HCEC 1CT (cell line): ENCODE data around the gene FAS.

Experiments used
- DNase-seq: peaks from one replicate; pipeline ENCODE4 v3.0.0-alpha.2; 2017

The FAS gene

GRCh38 chr10:88974012-88974411, 16.6 kb upstream of the FAS start:
- peak; percentile 62 for DNase-seq

DNA sequence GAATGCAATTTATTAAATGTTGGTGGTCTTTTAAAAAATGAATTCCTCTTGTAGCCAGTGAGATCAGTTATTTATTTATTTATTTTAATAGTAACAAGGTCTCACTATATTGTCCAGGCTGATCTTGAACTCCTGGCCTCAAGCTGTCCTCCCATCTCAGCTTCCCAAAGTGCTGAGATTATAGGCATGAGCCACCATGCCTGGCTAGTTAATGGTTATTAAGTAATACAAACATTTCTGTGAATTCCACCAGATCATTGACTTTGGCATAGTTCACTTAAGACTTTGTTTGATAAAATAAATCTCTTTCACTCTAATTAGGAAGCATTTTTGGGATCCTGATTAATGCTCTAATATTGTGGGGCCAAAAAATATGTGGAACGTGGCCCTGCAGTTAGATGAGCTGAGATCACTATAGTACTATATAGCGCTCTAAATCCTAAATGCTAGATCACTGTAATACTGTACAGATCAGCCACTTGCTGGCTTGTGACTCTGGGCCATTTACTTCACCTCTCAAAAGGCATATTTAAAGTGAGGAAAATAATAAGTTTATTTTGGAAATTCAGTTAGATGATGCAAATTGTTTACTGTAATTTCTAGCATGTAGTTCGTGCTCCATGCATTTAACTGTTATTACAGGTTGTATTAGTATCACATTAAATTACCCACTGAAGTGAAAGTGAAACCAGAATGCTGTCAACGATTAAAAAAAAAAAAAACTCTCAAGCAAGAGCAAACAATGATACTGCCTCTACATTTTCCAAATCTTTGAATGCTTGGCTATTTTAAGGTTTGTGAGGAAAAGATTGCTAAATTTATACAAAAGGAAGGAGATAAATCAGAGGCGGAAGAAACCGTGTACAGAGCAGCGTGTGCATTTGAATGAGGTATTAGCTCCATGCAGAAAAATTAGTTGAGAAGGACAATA, 15.9 kb upstream of the FAS start:
- DNase-seq = no peak

GRCh38 chr10:88975377-88975720, 15.2 kb upstream of the FAS start:
- no peak for DNase-seq

- DNase-seq = no peak
Measured at GRCh38 chr10:88978463-88978862, 12.1 kb upstream of the FAS start.

- peak; percentile 80 for DNase-seq
Measured at GRCh38 chr10:88979153-88979562, 11.4 kb upstream of the FAS start.

DNA sequence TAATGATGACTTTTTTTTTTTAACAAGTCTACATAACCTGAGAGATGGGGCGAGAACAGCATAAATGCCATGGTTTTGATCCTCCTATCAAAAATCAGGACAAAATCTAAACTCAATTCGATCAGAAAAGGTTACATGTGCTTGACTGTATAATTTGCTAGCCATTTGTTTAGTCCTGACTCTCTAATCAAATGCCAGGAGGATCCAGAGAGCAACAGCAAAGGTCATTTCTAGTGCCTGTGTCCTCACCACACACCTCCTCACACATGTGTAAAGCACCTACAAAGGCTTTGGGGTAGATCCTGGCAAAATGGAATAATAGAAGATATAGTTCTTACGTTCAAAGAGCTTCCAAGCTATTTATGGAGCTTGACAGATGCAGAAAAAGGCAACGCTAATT, 11.0 kb upstream of the FAS start:
- DNase-seq = no peak

- no peak for DNase-seq
Measured at GRCh38 chr10:88980247-88980646, 10.4 kb upstream of the FAS start.

- DNase-seq = peak; percentile 48
Measured at GRCh38 chr10:88980800-88981199, 9.8 kb upstream of the FAS start.

GRCh38 chr10:88981435-88981834, 9.2 kb upstream of the FAS start:
- no peak for DNase-seq

DNA sequence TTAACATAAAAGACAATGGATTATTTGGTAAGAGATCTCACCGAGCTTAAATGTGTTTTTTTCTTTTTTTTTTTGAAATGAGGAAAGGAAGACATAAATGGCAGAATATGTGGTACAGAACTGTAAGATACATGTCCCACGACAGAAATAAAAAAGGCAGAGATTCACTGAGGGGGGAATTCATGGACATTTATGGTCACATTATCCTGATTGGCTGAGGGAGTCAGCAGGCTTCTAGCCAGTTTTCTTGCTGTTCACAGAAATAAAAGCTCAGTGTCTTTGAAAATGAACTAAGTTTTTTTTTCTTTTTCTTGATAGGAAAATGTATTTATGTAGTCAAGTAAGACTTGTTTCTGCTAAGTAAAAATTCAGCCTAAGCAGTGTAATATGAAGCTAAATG, 8.2 kb upstream of the FAS start:
- no peak for DNase-seq

DNA sequence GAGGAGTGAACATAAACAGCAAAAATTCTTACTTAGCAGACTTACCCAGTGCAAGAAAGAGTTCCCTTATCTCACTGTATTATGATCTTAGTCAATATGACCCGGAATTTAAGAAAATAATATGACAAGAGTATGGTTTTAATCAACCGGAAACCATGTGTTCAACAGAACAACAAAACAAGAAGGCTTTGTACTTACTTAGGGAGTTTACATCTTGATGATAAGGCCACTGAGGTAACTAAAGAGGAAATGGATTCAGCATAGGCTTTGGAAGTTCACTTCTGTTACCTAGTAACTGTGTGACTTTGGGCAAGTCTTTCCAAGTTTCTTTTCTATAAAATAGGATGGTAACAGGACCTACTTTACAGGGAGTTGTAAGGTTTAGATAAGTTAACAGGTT, 7.4 kb upstream of the FAS start:
- no peak for DNase-seq

DNA sequence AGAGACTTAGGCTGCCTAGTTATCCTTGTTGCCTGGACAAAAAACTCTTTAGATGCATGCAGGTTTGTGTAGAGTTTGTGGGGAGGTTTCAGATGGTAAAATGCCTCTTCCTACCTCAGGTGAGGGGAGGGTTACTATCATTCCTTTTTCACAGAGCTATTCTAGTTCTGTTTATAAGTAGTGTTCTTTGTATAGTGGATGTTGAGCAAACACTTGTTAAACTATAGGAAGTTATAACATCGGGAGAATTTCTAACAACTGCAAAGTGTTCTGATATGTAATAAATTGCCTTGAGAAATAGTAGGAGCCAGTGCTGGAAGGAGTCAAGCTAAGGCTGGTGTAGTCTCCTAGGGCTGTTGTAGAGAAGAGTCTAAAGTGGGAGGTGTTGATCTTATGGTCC, 6.7 kb upstream of the FAS start:
- DNase-seq = no peak

- DNase-seq = no peak
Measured at GRCh38 chr10:88984525-88984924, 6.1 kb upstream of the FAS start.

DNA sequence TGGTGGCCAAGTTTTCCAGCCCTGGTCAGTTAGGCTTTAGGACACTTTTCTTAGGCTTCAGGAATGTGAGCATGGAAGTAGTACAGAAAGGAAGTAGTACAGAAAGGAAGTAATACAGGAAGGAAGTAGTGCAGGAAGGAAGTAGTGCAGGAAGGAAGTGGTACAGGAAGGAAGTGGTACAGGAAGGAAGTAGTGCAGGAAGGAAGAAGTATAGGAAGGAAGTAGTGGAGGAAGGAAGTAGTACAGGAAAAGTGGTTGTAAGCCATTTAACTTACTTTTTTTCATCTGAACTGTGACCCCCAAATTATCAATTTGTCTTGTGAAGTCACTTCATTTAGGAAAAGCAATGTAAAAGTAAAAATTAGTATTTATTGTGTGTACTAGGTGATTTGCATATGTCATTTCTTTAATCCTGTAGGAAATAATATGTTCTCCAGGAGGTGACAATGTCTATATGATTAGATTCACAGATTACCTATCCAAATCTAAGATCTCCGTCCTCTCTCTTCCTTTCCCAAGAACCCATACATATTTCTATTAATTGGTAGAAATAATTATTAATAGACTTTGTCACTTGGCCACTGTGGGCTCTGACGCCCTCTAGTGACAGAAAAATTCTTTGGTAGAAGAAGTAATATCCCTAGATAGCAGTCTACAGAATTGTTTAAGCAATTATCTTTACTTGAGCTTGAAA, 3.9 kb upstream of the FAS start:
- peak; percentile 42 for DNase-seq

- no peak for DNase-seq
Measured at GRCh38 chr10:88987243-88987725, 3.3 kb upstream of the FAS start.

GRCh38 chr10:88987840-88988239, 2.8 kb upstream of the FAS start:
- DNase-seq = no peak

DNA sequence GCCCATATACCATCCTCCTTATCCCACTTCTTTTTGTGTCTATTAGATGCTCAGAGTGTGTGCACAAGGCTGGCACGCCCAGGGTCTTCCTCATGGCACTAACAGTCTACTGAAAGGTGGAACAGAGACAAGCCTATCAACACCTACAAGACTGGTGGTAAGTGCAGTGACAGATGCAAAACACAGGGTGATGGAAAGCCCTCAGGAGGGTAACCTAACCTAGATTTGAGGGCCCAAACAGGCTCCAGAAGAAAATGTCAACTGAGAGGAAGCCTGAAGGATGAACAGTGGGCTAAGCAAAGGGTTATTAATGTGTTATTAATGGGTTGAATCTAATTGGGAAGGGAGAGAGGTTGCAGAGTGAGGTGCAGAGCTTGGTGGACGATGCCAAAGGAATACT, 1.2 kb upstream of the FAS start:
- no peak for DNase-seq

DNA sequence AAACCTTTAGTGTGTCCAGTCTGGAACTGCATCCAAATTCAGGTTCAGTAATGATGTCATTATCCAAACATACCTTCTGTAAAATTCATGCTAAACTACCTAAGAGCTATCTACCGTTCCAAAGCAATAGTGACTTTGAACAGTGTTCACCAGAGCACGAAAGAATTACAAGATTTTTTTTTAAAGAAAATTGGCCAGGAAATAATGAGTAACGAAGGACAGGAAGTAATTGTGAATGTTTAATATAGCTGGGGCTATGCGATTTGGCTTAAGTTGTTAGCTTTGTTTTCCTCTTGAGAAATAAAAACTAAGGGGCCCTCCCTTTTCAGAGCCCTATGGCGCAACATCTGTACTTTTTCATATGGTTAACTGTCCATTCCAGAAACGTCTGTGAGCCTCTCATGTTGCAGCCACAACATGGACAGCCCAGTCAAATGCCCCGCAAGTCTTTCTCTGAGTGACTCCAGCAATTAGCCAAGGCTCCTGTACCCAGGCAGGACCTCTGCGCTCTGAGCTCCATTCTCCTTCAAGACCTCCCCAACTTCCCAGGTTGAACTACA, 694 bp upstream of the FAS start:
- DNase-seq = peak; percentile 92

DNA sequence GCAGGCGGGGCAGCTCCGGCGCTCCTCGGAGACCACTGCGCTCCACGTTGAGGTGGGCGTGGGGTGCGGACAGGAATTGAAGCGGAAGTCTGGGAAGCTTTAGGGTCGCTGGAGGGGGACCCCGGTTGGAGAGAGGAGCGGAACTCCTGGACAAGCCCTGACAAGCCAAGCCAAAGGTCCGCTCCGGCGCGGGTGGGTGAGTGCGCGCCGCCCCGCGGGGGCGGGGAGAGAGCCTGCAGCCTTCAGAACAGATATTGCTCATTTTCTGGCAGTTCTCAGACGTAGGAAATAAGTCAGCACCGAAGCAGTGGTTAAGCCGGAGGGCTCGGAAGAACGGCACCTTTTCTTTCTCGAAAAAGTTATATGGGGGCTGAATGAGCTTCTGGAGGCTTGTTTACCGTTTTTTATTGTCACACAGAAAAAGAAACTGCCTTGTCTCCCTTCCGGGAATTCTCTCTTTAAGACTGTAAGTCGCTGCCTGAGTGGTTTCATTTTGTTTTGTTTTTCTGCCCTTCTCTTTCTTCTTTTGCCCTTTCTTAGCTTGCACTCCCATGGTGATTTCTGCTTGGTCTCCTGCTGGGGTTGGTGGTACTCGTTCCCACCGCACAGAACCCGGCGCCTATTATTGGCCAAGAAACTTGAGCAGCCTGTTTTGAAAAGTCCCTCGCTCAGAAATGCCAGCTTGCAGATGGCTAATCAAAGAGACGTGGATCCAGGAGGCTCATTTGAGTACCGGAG, 732 bp downstream of the FAS start:
- peak; percentile 79 for DNase-seq

GRCh38 chr10:88991899-88992320, 1.3 kb downstream of the FAS start:
- peak; percentile 32 for DNase-seq

DNA sequence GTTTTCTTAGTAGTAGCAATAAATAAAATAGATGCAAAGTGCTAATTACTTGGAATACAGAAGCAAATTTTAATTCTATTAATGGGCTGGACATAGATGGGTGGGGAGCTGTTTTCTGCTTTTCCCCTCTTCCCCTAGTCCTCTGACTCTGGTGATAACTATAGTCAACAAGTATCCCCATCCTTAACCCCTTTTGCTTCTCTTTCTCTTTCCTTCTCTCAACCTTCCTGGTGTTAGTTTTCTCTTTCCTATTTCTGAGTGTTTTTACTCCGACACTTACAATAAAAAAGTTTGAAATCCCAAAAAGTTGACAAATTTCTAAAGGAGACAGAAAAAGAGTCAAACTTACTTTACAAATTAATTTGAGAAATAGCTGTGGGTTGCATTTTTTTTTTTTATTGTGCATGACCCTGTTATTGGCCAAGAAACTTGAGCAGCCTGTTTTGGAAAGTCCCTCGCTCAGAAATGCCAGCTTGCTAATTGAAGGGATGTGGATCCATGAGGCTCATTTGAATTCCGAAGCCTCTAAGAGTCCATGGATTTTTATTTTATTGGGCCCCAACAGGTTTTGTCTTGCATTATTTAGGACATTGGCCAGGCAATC, 2.4 kb downstream of the FAS start:
- DNase-seq = peak; percentile 25

DNA sequence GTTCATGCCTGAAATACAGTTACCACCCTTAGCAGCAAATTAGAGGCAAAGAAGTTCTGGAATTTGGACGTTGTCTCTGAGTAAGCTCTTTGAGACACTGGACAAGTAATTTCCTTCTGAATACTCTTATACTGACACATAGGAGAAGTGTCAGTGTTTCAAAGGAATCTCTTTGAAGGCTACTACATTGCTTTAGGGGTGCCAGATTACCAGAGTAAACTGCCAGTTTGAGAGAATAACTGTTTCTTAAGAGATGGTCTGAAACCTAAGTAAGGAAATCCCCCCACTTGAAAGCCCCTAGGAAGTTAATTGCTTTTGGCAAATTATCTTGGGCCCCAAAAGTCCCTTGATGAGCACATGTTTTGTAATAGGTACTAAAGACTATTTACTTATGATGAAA, 3.4 kb downstream of the FAS start:
- peak; percentile 69 for DNase-seq
